ENCODE measurements around the gene VPS37D. TPM values are rescaled to one million over a fixed set of nuclear protein-coding genes. Genes with fewer than 3 reads are reported as not detected.
"Not testable (repeated sequence)": the region's sequence is repeated elsewhere in the genome, so short reads cannot be mapped to it uniquely, and the experiment has no call there.

VPS37D gene
- total RNA-seq, 1 donor from 2014 or later: 2.4 TPM

GRCh38 chr7:73647725-73648592, 19.7 kb upstream of the VPS37D start:
- peak overlapping the region; percentile 33 for H3K4me3 ChIP-seq (ENCODE audit: low read depth, low read length)
- peak; percentile 14 for TF ChIP-seq CTCF (IDR thresholded peaks at IDR 0.05; ENCODE audit: insufficient read depth, low read length, severe bottlenecking)
- FAIRE-seq: no peak
- no peak for DNase-seq (ENCODE audit: low read depth)
- H3K27me3 ChIP-seq (ENCODE audit: control insufficient read depth, insufficient read depth, low read length): peaks cover 10% of the 10 kb centered on the region
- no peaks in the 10 kb centered on the region for H3K36me3 ChIP-seq (ENCODE audit: control insufficient read depth, insufficient read depth, low read length)

GRCh38 chr7:73648593-73649332, 18.9 kb upstream of the VPS37D start:
- FAIRE-seq (no peak), DNase-seq (ENCODE audit: low read depth) (no peak)
- no peak overlapping the region for H3K4me3 ChIP-seq (ENCODE audit: low read depth, low read length)
- H3K36me3 ChIP-seq (ENCODE audit: control insufficient read depth, insufficient read depth, low read length): no peaks in the 10 kb centered on the region
- H3K27me3 ChIP-seq (ENCODE audit: control insufficient read depth, insufficient read depth, low read length): peaks cover 10% of the 10 kb centered on the region
- no peak for TF ChIP-seq CTCF (IDR thresholded peaks at IDR 0.05; ENCODE audit: insufficient read depth, low read length, severe bottlenecking)

GRCh38 chr7:73649576-73649975, 18.1 kb upstream of the VPS37D start:
- no peak for FAIRE-seq
- H3K4me3 ChIP-seq (ENCODE audit: low read depth, low read length): no peak overlapping the region
- peaks cover 10% of the 10 kb centered on the region for H3K27me3 ChIP-seq (ENCODE audit: control insufficient read depth, insufficient read depth, low read length)
- H3K36me3 ChIP-seq (ENCODE audit: control insufficient read depth, insufficient read depth, low read length): no peaks in the 10 kb centered on the region
- no peak for DNase-seq (ENCODE audit: low read depth)
- TF ChIP-seq CTCF (IDR thresholded peaks at IDR 0.05; ENCODE audit: insufficient read depth, low read length, severe bottlenecking): no peak

GRCh38 chr7:73650524-73650923, 17.1 kb upstream of the VPS37D start:
- DNase-seq (ENCODE audit: low read depth) (no peak), FAIRE-seq (no peak)
- H3K36me3 ChIP-seq (ENCODE audit: control insufficient read depth, insufficient read depth, low read length): no peaks in the 10 kb centered on the region
- H3K27me3 ChIP-seq (ENCODE audit: control insufficient read depth, insufficient read depth, low read length): peaks cover 10% of the 10 kb centered on the region
- TF ChIP-seq CTCF (IDR thresholded peaks at IDR 0.05; ENCODE audit: insufficient read depth, low read length, severe bottlenecking): no peak
- no peak overlapping the region for H3K4me3 ChIP-seq (ENCODE audit: low read depth, low read length)

GRCh38 chr7:73652541-73652949, 15.1 kb upstream of the VPS37D start:
- no peak for TF ChIP-seq CTCF (IDR thresholded peaks at IDR 0.05; ENCODE audit: insufficient read depth, low read length, severe bottlenecking)
- no peaks in the 10 kb centered on the region for H3K36me3 ChIP-seq (ENCODE audit: control insufficient read depth, insufficient read depth, low read length)
- no peak for FAIRE-seq
- no peak overlapping the region for H3K4me3 ChIP-seq (ENCODE audit: low read depth, low read length)
- peaks cover 10% of the 10 kb centered on the region for H3K27me3 ChIP-seq (ENCODE audit: control insufficient read depth, insufficient read depth, low read length)
- peak; percentile 32 for DNase-seq (ENCODE audit: low read depth)

GRCh38 chr7:73655309-73655708, 12.3 kb upstream of the VPS37D start:
- FAIRE-seq; DNase-seq (ENCODE audit: low read depth); H3K4me3 ChIP-seq (ENCODE audit: low read depth, low read length); H3K36me3 ChIP-seq (ENCODE audit: control insufficient read depth, insufficient read depth, low read length); H3K27me3 ChIP-seq (ENCODE audit: control insufficient read depth, insufficient read depth, low read length): not testable (repeated sequence)

Data from bronchial epithelial cell (primary cell).